Psoas muscle (tissue), 8 donors: ENCODE measurements around the gene RTTN. TPM values are rescaled to one million over a fixed set of nuclear protein-coding genes. Genes with fewer than 3 reads are reported as not detected.

ENCODE experiments used
- ATAC-seq, 4 donors: fragments of 200-7000 bp; cut with Tn5 transposase; one replicate each; pipeline ENCODE4 v1.9.1; 2020; ENCODE audit warnings: moderate library complexity in 3 of 4, mild to moderate bottlenecking in 2 of 4
- DNase-seq, 2 donors: peaks; one replicate each; pipeline ENCODE4 v3.0.0-alpha.2; 2020
- H3K27ac ChIP-seq: fragments of 200-600 bp; one replicate; pipeline ENCODE4 v1.8.0; 2022
- H3K27me3 ChIP-seq, 3 donors: fragments of 200-600 bp in 1 of 3; one replicate each; pipeline versions ENCODE4 v1.6.1 to v1.8.0; 2013 to 2022; ENCODE audit warnings: low read length in 2 of 3, mild to moderate bottlenecking in 2 of 3, moderate library complexity in 1 of 3; ENCODE audit not compliant: insufficient read depth in 3 of 3
- H3K36me3 ChIP-seq, 2 donors: fragments of 200-600 bp in 1 of 2; one replicate each; pipeline versions ENCODE4 v1.6.1 to v1.8.0; 2013 to 2022; ENCODE audit warnings: low read depth in 1 of 2, mild to moderate bottlenecking in 1 of 2, moderate library complexity in 1 of 2; ENCODE audit not compliant: insufficient read depth in 1 of 2
- H3K4me1 ChIP-seq: fragments of 200-600 bp; one replicate; pipeline ENCODE4 v1.8.0; 2022
- H3K4me3 ChIP-seq: fragments of 200-600 bp; one replicate; pipeline ENCODE4 v1.8.0; 2022; ENCODE audit warnings: mild to moderate bottlenecking
- H3K9me3 ChIP-seq: fragments of 200-600 bp; one replicate; pipeline ENCODE4 v1.8.0; 2022
- CTCF ChIP-seq: fragments of 200-600 bp; IDR thresholded peaks from one replicate; pipeline ENCODE4 v1.8.0; 2022; ENCODE audit warnings: antibody characterized with exemption
- WGBS, 3 donors: extraction: QIAGEN DNeasy Blood & Tissue Kit; methylation state at CpG; one replicate each; pipeline versions ENCODE4 v1.1.6 to v1.1.7; 2013; 5-methylcytosine and 5-hydroxymethylcytosine counted together
- intact Hi-C, 2 donors: fragments of 100-400 bp; cut with DNase I; formaldehyde crosslinking; loops; one replicate each; pipeline versions ENCODE4 v1.11.0 to v1.14.2; 2022
- polyA plus RNA-seq, 3 donors: library from polyadenylated mRNA; stranded (reverse); fragments of 200-250 nt; gene quantifications; one replicate each; pipeline ENCODE4 v1.2.3, GENCODE V29; 2013
- total RNA-seq, 4 donors: library from RNA; stranded (reverse); fragmentation: NEBNext Ultra II Directional in 2 of 4; extraction: Animal tissue kit (Norgen Biotek cat#: 25700) in 2 of 4; gene quantifications; one replicate each; pipeline versions ENCODE4 v1.2.1 to v1.2.4, GENCODE V29; 2021 to 2023
- donor health status: healthy with polysubstance abuse.
- donor health status: DM: no; HTN: no; CAD: no; lungs with moderate emphysema.
- donor health status: Bipolar disorder and iron deficiency.
- donor health status: healthy.
- donor health status: DM: yes; HTN: yes; CAD: no.
- donor health status: DM: no; HTN: no; CAD: no.
- donor health status: DM: no; HTN: no; CAD: no.
- donor health status: DM: yes; HTN: yes; CAD: no.

Gene RTTN
- total and polyA plus RNA-seq, 7 donors = 1.6 to 7.1 (median 3.9) TPM

- no peaks in the 10 kb centered on the region for H3K27me3 ChIP-seq
- DNase-seq (no peak), ATAC-seq (peak; percentile 53 to 77 (median 68))
- H3K27ac ChIP-seq = peak overlapping the region; percentile 15
- intact Hi-C loops = no loop called here
- TF ChIP-seq CTCF = no peak
- peaks cover 16% of the 10 kb centered on the region for H3K4me1 ChIP-seq
- no peaks in the 10 kb centered on the region for H3K36me3 ChIP-seq
- peak overlapping the region; percentile 54 for H3K4me3 ChIP-seq
- H3K9me3 ChIP-seq = no peaks in the 10 kb centered on the region
- WGBS, 3 donors = 18 to 25% (median 19%) methylated on average over 12 of the region's 12 CpGs
Measured at GRCh38 chr18:70221156-70221914, 15.8 kb upstream of the RTTN start.

GRCh38 chr18:70220628-70221027 is 15.1 kb upstream of the RTTN start:
- peak overlapping the region; percentile 15 for H3K27ac ChIP-seq
- DNase-seq (no peak), ATAC-seq (peak in 2 of 4 donors; percentile 42 to 61)
- no peaks in the 10 kb centered on the region for H3K36me3 ChIP-seq
- H3K4me3 ChIP-seq = peak overlapping the region; percentile 54
- TF ChIP-seq CTCF = no peak
- H3K9me3 ChIP-seq = no peaks in the 10 kb centered on the region
- H3K27me3 ChIP-seq = no peaks in the 10 kb centered on the region
- 52 to 60% (median 53%) methylated on average over 5 of the region's 5 CpGs for WGBS, 3 donors
- intact Hi-C loops = no loop called here
- peaks cover 16% of the 10 kb centered on the region for H3K4me1 ChIP-seq

- H3K4me1 ChIP-seq = peaks cover 16% of the 10 kb centered on the region
- H3K36me3 ChIP-seq = no peaks in the 10 kb centered on the region
- TF ChIP-seq CTCF = no peak
- no peaks in the 10 kb centered on the region for H3K27me3 ChIP-seq
- H3K9me3 ChIP-seq = no peaks in the 10 kb centered on the region
- 95 to 98% (median 97%) methylated on average over 4 of the region's 4 CpGs for WGBS, 3 donors
- intact Hi-C loops = no loop called here
- H3K27ac ChIP-seq = no peak overlapping the region
- no peak for DNase-seq
- H3K4me3 ChIP-seq = no peak overlapping the region
- no peak for ATAC-seq
Measured at GRCh38 chr18:70219688-70220087, 14.2 kb upstream of the RTTN start.

GRCh38 chr18:70216788-70217187 is 11.3 kb upstream of the RTTN start:
- H3K27me3 ChIP-seq = no peaks in the 10 kb centered on the region
- no peak for ATAC-seq
- 71 to 83% (median 73%) methylated on average over 2 of the region's 2 CpGs for WGBS, 3 donors
- H3K4me1 ChIP-seq = peaks cover 12% of the 10 kb centered on the region
- no peak overlapping the region for H3K27ac ChIP-seq
- H3K4me3 ChIP-seq = no peak overlapping the region
- H3K9me3 ChIP-seq = no peaks in the 10 kb centered on the region
- intact Hi-C loops = no loop called here
- DNase-seq = no peak
- no peak for TF ChIP-seq CTCF
- H3K36me3 ChIP-seq = no peaks in the 10 kb centered on the region
